GM21447 (cell line): ENCODE data around the gene EID3.
"Not testable (repeated sequence)": the region's sequence is repeated elsewhere in the genome, so short reads cannot be mapped to it uniquely, and the experiment has no call there.

ENCODE experiments used
- ATAC-seq: cut with Tn5 transposase; IDR thresholded peaks from one replicate; pipeline ENCODE4 v1.9.1; 2021; ENCODE audit not compliant: unreplicated experiment

The EID3 gene

DNA sequence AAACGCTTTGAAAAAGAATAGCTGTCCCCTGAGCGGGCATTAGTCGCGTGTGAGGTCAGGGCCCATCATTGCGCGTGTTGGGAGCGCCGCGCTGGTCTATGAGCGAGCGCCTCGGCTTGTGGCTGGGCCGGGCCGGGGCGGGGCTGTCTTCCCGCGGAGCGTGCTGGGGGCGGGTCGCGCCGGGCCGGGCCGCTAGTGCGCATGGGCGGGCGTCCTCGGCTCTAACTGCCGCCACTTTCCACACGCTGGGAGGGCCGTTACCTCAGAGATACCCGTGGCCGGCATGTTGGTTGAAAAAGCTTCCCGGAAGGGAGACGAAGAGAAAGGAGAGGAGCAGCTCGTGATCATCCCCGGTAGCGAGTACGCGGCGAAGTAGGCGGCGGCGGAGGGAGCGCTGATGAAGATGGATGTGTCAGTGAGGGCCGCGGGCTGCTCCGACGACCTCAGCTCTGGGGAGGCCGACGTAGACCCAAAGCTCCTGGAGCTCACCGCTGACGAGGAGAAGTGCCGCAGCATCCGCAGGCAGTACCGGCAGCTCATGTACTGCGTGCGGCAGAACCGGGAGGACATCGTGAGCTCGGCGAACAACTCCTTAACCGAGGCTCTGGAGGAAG lies at the start of gene EID3:
Gene EID3, plus strand, starts transcription at position 202 of the 614 bp plus-strand sequence. Its CDS starts 196 bp downstream, at position 398.
- ATAC-seq = peak; percentile 92

DNA sequence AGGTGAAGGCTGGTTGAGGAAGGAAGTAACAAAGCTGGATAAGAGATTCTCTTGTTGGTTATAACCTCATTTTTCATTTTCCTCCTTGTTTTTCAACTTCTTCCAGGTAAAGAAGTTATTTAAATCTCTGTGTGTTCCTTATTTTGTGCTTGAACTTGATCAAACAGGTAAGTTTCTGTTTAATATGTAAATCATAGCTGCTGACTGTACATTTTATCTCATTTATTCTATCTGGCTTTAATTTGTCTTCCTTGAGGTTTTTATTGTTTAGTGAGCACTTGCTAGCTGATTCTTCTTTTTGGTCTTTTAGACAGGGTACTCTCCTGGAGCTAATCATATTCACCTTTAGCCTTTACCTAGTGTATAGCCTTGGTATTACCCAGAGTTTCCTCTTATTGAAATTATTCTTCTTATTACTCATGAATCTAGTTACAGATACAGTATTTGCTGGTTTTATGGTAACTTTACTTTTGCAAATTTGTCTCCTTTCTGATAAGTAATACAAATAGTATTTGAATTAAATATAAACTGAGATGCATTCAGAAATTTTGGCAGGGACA lies 45.5 kb upstream of the EID3 start:
- no peak for ATAC-seq

DNA sequence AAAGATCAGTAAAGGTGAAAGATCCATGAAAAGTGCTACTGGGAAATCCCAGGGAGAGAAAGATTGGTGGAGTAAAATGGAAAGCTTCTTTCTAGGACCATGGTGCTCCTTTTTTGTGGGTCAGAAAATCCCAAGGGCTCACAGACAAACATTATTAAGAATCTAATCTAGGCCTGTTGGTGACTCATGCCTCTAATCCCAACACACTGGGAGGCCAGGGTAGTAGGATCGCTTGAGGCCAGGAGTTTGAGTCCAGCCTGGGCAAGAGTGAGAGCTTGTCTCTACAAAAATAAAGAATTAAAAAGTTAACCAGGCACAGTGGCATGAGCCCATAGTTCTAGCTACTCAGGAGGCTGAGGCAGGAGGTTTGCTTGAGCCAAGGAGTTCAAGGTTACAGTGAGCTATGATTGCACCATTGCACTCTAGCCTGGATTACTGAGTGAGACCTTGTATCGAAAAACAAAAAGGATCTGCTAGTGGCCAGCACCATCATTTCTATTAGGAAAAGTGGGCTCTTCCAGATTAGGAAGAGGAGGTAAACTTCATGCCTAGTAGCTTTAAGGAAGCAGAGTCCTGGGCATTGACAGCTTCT lies 45.0 kb upstream of the EID3 start:
- ATAC-seq = no peak

DNA sequence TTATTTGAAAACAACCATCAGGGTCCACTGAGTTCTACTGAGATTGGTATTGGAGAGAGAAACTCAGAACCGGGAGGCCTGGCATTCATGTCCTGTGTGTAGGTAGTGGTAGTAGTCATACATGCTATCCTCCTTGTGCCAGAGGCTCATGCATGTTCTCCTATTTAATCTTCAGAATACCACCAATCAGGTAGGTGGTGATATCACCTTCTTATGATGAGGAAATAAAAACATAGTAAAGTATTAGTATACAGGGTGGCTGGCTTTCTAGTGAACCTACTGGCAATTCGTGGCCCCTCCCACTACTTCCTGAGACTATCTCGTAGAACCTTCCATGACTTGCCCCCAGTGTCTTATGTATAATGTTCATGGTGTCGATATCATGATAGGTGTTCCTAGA lies 40.5 kb upstream of the EID3 start:
- no peak for ATAC-seq

DNA sequence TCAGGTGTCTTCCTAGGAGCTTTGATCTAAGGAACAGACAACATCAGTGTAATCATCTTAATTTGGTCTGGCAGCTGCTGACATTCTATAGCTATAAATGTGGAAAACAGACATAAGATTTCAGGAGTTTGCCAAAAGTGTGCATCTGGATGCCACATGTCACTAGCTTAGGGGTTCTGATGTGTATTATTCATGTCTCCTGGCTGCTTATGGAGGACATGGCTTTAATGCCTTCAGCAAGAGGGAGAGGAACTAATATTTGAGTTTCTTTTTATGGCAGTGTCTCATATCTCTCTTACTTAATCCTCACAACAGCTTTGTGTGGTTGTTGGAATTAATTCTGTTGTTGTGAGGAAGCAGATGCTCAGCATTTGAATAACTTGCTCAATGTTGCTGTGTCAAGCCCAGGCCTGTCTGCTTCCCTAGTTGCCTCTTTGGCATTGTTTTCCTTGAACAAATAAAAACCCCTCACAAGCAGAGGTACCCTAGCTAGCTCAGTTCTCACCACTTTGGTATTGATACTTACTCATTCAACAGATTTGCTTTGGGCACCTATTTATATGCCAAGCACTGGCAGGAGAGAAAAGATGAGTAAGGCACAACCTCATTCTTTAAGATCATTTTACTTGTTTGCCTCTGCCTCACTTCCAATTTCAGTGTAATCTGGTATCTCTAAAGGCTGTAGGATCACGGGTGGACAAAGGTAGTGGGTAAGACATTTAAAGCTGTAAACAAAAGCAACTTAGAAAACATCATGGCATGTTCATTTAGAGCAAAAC lies 39.8 kb upstream of the EID3 start:
- ATAC-seq = no peak

DNA sequence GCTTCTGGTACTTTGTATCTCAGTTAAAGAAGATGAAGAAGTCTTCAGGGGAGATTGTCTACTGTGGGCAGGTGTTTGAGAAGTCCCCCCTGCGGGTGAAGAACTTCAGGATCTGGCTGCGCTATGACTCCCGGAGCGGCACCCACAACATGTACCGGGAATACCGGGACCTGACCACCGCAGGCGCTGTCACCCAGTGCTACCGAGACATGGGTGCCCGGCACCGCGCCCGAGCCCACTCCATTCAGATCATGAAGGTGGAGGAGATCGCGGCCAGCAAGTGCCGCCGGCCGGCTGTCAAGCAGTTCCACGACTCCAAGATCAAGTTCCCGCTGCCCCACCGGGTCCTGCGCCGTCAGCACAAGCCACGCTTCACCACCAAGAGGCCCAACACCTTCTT lies 38.1 kb upstream of the EID3 start:
- not testable (repeated sequence) for ATAC-seq

DNA sequence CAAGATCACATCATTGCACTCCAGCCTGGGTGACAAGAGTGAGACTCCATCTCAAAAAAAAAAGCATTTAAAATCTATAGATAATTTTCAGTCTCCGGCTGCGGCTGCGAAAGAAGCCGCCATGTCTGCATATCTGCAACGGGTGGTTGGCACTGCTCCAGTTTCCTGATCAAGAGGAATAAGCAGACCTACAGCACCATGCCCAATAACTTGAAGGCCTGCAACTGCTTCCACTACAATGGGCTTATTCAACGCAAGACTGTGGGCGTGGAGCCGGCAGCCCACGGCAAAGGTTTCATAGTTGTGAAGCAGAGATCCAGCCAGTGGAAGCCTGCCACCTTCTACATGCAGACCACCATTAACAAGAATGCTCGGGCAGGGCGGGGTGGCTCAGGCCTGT lies 30.6 kb upstream of the EID3 start:
- no peak for ATAC-seq

DNA sequence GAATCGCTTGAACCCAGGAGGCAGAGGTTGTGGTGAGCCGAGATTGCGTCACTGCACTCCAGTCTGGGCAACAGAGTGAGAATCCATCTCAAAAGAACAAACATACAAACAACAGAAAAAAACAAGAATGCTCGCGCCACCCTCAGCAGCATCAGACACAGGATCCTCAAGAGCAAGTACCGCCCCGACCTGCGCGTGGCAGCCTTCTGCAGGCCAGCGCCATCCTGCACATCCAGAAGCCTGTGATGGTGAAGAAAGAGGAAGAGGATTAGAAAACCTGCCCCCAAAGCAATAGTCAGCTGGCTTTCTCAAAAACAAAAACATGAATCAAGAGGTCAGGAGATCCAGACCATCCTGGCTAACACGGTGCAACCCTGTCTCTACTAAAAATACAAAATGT lies 30.0 kb upstream of the EID3 start:
- no peak for ATAC-seq

DNA sequence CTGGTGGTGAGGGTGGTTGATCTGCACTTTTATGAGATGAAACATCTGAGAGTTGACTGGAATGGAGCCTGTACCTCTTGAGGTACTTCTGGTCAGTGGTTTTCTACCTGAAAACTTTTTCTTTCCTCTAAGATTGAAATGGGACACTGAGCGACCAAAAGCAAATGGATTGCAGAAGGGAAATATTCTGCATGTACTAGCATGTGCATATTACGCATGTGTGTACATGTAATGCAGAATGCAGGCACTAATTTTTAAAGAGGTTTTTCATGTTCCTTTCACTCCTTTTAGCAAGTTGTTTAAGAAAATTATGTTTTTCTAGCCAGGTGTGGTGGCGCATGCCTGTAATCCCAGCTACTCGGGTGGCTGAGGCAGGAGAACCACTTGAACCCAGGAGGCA lies 28.7 kb upstream of the EID3 start:
- ATAC-seq = no peak

DNA sequence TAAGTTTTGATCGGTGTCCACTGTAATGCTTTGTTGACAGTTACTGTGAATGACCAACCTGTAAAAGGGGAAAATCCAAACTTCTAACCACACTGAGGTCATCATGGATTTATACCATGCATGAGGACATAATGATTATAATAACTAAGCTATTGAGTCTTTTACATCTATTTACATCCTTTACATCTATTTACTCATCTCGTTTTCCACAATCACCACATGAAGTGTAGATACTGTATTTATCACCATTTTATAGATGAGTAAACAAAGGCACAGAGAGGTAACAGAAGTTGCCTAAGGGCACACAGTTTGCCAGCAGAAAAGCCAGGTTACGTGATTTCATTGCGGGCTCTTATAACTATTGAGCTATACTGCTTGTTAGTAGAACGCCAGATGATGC lies 27.9 kb upstream of the EID3 start:
- ATAC-seq = no peak

DNA sequence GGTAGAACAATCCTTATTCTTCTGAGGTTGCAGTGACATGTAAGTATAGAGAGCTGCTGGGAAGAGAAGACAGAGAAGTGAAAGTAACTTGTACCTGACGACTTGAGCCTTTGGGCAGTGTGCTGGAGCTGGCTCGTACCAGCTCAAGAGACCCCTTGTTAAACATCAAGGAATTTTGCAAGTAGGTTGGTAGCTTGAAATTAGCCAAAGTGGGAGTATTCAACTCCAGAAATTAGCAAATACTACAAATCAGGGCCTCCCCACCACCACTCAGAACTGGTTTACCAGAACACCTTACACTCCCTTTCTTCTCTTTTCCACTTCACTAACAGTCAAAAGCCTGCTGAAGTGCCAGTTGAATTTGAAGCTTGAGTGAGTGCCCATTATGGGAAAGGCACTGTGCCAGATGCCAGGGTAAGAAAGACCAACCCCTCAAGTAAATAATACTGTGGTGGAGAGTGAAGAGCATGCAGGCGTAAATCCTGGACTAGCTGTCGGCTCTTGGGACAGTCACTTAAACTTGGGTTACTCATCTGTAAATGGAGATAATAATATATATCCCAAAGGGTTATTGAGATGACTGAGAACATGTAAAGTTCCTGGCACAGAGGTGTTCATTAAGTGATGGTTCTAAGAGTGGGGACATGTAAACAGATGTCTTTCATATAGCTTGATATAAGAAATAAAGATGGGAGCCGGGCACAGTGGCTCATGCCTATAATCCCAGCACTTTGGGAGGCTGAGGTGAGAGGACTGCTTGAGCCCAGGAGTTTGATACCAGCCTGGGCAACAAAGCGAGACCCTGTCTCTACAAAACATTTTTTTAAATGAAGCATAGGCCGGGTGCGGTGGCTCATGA lies 27.0 kb upstream of the EID3 start:
- peak; percentile 77 for ATAC-seq

DNA sequence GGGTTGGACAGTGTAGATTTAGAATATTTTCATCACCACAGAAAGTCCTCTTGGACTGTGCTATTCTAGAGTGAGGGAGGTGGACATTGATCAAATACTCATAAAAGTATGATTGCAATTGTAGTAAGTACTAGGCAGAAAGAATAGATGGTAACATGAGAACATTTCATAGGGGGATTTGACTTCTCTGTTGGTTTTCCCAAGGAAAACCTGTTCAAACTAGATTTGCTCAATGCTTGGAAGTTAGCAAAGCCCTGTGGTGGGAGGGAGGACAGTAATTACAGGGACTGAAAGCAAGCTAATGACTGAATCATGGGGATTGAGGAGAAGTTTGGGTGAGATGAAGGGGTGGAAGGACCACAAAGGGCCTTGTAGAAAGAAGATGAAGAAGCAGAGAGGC lies 24.4 kb upstream of the EID3 start:
- ATAC-seq = no peak

DNA sequence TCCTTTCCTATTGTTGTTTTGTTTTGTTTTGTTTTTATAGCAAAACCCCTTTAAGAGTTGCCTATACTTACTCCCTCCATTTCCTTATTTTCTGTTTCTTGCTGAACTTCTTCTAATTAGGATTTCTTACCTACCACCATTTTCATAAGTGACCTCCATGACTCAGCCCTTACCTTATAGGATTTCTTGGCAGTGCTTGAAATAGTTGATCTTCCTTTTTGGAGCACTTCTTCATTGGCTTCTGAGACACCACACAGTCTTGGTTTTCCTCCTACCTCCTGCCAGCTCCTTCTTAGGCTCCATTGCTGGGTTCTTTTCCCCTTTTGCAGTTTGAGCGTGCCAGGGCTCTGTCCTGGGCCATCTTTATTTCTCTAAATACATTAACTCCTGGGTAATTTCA lies 23.4 kb upstream of the EID3 start:
- no peak for ATAC-seq

DNA sequence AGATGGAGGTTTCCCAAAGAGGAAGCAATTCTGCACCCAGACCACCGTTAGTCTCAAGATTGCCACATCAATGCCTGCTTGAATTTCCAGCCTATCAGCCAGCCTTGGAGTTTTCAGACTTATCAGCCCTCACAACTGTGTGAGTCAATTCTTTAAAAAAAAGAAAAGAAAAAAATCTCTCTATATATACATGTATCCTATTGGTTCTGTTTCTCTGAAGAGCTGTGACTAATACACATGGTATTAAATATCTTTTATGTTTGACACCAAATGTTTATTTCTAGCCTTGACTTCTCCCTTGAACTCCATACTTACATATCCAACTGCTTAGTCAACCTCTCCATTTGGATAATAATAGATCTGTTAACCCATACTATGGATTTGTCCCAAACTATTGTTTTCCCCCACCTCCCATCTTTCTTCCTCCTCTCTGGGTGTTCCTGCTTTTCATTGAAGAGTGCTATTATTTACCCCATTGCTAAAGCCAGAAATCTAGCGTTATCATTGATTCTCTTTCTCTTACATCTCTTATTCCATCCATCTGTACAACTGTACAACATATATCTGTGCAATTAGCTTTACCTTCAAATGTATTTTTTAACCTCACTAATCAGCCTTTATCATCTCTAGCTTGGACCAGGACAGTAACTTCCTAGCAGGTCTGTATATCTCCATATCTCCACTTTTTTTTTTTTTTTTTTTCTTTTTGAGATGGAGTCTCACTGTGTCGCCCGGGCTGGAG lies 22.7 kb upstream of the EID3 start:
- ATAC-seq = no peak

DNA sequence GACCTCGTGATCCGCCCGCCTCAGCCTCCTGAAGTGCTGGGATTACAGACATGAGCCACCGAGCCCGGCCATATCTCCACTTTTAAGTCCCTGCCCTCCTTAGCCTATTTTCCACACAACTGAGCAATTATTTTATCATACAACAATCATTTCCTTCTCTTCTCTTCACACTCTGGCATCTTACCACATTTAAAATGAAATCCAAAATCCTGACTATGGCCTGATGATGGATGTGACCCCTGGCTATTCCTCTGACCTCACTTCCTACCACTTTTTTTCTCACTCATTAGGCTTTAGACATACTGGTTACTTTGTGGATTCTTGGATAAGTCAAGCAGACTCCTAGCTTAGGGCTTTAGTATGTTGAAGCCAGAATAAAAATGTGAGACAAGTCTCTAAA lies 21.9 kb upstream of the EID3 start:
- ATAC-seq = no peak

DNA sequence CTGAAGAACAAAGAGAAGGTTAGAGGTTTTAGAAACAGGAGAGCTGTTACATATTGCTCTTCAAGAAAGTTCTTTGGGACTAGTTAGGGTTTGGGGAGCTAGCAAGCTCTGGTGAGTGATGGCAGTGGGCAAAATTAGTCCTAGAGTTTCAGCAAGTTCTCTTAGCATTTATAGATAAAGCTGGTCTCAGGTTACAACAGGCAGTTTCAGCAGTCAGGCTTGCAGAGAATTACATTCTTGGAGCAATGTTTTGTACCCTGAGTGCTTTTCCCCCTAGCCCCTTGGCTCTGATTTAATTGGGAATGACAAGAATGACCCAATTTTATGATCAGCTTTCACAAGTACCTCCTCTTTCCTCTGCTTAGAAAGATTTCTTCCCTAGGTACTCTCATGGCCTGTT lies 21.4 kb upstream of the EID3 start:
- ATAC-seq = no peak

DNA sequence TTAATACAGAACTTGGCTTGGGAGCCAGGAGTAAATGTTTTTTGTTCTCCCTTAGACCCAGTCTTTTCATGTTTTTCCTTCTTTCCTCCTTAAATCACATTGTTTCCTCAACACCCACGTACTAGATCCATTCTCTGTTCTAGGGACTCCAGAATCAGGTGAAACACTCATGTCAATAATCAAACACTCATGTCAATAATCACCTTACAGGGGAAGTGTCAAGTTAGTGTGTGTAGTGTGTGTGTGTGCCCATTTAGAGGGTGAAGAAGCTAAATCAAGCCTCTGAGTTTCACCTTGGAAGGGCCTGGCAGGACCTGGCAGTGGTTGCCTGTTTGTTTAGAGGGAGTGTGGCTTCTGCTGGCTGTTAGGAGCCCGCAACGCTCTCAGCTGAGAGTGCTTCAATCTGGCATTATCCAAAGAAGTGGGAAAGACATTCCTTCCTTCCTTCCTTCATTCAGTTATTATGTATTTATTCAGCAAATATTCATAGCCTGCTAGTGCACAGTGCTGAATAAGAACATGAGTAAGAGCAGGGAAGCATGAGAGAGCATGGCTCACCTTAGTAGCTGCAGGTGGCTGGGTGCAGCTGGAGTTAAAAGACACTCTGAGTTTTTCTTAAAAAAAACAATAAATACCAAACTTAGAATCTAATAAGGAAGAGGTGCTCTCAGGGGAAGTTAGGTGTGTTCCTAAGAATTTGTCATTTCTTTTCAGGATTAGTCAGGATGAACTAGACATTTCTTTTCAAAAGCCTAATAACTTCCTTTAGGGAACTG lies 17.6 kb upstream of the EID3 start:
- ATAC-seq = no peak

DNA sequence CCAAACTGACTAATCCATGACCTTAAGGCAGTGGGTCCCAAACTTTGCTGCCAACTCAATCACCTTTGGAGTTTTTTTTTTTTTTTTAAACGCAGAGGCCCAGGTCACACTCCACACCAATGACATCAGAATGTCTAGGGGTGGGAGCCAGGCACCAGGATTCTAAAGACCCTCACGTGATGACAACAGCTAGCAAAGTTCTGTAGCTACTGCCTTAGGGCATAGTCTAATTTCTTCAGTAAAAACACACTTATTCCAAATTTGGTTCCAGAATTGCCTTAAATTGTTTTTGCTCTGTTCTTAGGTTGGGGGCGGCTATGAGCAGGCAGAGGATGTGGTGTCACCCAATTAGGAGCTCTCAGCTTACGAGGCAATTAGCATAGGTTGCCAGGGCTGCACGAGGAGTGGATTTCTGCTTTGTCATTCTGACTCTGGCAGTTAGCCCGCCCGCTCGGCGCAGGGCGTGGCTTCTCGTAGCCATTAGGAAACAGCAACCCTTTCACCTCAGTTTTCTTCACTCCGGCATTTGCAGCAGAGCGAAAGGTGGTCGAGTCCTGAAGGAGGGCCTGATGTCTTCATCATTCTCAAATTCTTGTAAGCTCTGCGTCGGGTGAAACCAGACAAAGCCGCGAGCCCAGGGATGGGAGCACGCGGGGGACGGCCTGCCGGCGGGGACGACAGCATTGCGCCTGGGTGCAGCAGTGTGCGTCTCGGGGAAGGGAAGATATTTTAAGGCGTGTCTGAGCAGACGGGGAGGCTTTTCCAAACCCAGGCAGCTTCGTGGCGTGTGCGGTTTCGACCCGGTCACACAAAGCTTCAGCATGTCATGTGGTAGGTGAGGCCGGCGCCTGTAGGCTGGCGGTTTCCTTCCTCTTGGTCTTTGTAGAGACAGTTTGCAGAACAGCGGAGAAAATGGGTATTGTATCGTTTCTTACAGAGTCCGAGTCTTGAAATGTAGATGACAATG lies 16.7 kb upstream of the EID3 start:
- peak; percentile 87 for ATAC-seq
